ENCODE measurements around the gene LIMCH1.

Gene LIMCH1

DNA sequence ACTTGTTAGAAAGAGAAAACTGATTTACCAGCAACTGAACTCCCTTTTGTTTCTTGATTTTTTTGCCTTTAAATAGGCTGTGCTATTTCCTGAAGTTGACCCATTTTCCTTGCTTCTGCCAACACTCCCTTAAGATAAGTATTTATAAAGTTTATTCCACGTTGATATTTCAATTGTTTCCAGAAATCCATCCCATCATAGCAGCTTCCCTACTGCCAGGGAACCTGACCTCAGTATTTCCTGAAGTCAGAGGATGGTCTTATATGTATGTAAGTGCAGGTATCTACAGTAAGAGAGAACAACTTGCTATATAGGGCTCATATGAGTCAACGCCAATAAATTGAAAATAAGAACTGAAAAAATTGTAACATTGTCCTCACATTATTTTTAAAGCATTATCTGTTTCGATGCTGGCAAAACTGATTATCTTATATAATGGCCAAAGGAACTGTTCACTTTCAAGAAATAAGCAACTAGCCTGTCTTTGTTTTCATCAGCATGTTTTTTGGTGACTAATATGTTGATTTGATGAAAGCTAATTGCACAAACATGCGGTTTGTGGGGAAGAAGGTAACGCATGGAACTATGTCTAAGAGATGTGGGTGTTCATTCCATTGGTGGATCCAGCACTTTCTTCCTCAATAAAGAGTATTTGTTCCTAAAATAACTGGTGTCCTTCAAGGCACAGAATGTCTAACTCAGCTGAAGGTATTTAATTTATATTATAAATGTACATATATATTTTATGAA lies 4.7 kb downstream of the LIMCH1 start:
- Histone ChIP-seq H3K4me1 (peaks cover 0 to 84% (median 52%) of the 10 kb centered on the region in 4 donors), H3K36me3 (no peaks in the 10 kb centered on the region), H3K9me3 (no peaks in the 10 kb centered on the region), H3K4me3 (no peak overlapping the region), H3K27ac (peak overlapping the region; percentile 81 to 84), H3K27me3 (no peaks in the 10 kb centered on the region)
- intact Hi-C loops (cut with DNase I; ENCODE audit: low total_unique reads) = loop anchor here (10.0 kb wide), 1 partner anchor 108 kb away; no protein-coding TSS in a partner anchor
- TF ChIP-seq, protein P1, sequence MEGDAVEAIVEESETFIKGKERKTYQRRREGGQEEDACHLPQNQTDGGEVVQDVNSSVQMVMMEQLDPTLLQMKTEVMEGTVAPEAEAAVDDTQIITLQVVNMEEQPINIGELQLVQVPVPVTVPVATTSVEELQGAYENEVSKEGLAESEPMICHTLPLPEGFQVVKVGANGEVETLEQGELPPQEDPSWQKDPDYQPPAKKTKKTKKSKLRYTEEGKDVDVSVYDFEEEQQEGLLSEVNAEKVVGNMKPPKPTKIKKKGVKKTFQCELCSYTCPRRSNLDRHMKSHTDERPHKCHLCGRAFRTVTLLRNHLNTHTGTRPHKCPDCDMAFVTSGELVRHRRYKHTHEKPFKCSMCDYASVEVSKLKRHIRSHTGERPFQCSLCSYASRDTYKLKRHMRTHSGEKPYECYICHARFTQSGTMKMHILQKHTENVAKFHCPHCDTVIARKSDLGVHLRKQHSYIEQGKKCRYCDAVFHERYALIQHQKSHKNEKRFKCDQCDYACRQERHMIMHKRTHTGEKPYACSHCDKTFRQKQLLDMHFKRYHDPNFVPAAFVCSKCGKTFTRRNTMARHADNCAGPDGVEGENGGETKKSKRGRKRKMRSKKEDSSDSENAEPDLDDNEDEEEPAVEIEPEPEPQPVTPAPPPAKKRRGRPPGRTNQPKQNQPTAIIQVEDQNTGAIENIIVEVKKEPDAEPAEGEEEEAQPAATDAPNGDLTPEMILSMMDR (IDR thresholded peaks at IDR 0.05) = no peak
- no peak for DNase-seq

DNA sequence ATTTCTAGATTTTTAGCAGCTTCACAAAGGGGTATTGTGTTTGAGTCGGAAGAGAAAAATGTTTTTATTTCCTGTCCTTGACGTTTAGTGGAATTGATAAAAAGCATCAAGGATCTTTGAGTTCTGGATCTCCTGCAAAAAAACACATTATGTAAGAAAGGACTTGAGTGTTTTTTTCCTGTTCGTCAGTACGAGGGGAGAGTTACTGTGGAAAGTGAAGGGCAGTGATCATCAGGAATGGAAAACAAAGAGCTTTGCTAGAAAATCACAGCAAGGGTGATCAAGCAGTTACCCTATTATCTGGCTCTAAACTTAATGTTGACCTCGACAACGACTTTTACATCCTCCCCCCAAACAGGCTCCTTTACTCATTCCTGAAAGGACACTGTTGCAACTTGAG lies 7.3 kb downstream of the LIMCH1 start:
- Histone ChIP-seq H3K36me3 (no peaks in the 10 kb centered on the region), H3K27ac (peak overlapping the region; percentile 81 to 84), H3K27me3 (no peaks in the 10 kb centered on the region), H3K4me1 (peaks cover 0 to 69% (median 37%) of the 10 kb centered on the region in 4 donors), H3K4me3 (no peak overlapping the region), H3K9me3 (no peaks in the 10 kb centered on the region)
- intact Hi-C loops (cut with DNase I; ENCODE audit: low total_unique reads) = loop anchor here (10.0 kb wide), 1 partner anchor 110 kb away; no protein-coding TSS in a partner anchor
- TF ChIP-seq, protein P1 (IDR thresholded peaks at IDR 0.05) = no peak
- DNase-seq = no peak

DNA sequence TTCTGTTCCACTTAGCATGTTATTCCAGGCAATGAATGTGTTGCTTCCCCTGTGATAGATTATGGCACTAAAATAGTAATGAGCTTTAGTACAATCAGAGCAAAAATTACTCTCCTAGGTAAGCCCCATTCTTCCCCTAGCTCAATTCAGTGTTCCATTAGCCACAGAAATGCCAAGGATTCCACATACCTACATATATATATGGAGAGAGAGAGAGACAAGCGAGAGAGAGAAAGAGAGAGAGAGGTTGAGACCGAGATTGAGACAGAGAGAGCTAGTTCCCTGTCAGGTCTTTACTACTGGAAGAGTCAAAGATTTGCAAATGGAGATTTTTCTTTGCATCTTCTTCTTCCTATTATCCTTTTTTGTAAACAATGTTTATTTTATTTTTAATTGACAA lies 8.7 kb downstream of the LIMCH1 start:
- H3K4me3 ChIP-seq = no peak overlapping the region
- no peaks in the 10 kb centered on the region for H3K36me3 ChIP-seq
- peaks cover 0 to 69% (median 32%) of the 10 kb centered on the region in 4 donors for H3K4me1 ChIP-seq
- DNase-seq = no peak
- intact Hi-C loops (cut with DNase I; ENCODE audit: low total_unique reads) = loop anchor here (10.0 kb wide), 1 partner anchor 112 kb away; no protein-coding TSS in a partner anchor
- TF ChIP-seq, protein P1 (IDR thresholded peaks at IDR 0.05) = no peak
- no peaks in the 10 kb centered on the region for H3K27me3 ChIP-seq
- H3K27ac ChIP-seq = peak overlapping the region in 1 of 2 donors; percentile 84
- H3K9me3 ChIP-seq = no peaks in the 10 kb centered on the region

DNA sequence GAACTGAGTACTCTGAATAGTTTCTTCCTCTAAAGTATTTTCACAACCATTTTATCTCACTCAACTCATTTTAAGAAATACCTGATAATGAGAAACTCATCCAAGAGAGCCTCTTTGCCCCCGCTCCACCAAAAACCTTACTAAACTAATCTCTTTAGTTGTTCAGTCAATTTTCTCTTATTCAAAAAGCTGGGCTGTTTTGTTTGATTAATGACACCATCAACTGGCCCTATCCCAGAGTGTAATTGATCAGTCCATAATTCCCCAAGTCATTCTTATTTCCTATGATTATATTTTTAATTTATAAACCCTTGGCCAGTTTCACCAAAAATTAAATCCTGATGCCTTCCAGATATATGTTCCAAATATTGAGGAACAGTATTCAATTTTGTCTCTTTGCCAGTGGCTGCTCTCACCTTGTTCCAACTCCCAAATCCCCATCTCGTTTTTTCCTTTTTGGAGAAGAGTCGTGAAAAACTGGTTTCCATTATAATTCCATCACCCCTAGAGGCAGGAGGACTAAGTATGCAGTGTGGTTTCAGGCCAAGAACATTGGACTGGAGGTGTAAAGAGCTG lies 10.4 kb downstream of the LIMCH1 start:
- Histone ChIP-seq H3K36me3 (no peaks in the 10 kb centered on the region), H3K4me3 (no peak overlapping the region), H3K9me3 (no peaks in the 10 kb centered on the region), H3K4me1 (peaks cover 0 to 67% (median 23%) of the 10 kb centered on the region in 4 donors), H3K27me3 (no peaks in the 10 kb centered on the region), H3K27ac (no peak overlapping the region)
- no peak for DNase-seq
- intact Hi-C loops (cut with DNase I; ENCODE audit: low total_unique reads) = loop anchor here (10.0 kb wide), 1 partner anchor 114 kb away; no protein-coding TSS in a partner anchor
- TF ChIP-seq, protein P1 (IDR thresholded peaks at IDR 0.05) = no peak

DNA sequence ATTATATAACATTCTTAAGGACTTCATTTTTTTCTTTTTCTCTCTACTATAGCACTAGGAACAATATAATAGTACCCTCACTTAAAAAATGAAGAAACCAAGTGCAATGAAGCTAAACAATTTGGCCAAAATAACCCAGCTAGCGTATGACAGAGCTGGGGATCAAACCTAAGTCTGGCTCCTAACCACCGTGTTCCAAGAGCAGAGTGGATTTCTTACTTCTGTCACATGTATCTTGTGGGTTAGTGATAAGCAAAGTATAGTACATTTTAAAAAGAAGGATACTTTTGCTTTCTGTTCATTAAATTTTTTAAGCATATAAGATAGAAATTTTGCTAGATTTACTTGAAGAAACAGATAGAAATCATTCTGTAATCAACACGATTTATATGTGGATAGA lies 11.5 kb downstream of the LIMCH1 start:
- TF ChIP-seq, protein P1 (IDR thresholded peaks at IDR 0.05) = no peak
- Histone ChIP-seq H3K27ac (no peak overlapping the region), H3K27me3 (no peaks in the 10 kb centered on the region), H3K36me3 (no peaks in the 10 kb centered on the region), H3K9me3 (no peaks in the 10 kb centered on the region), H3K4me1 (peaks cover 0 to 56% (median 18%) of the 10 kb centered on the region in 4 donors), H3K4me3 (no peak overlapping the region)
- DNase-seq = no peak
- intact Hi-C loops (cut with DNase I; ENCODE audit: low total_unique reads) = loop anchor here (10.0 kb wide), 1 partner anchor 115 kb away; no protein-coding TSS in a partner anchor

Measured in tibial artery (tissue), 4 donors.